Measurements from ENCODE around the gene PTPRG.

PTPRG gene

GRCh38 chr3:61929617-61930016 lies 368.2 kb downstream of the PTPRG start:
- no peak for DNase-seq (ENCODE audit: low spot score)

- DNase-seq (ENCODE audit: low spot score) = no peak
Measured at GRCh38 chr3:61932499-61932898, 371.1 kb downstream of the PTPRG start.

GRCh38 chr3:61933798-61934504 lies 372.6 kb downstream of the PTPRG start:
- DNase-seq (ENCODE audit: low spot score) = no peak

GRCh38 chr3:61934505-61934871 lies 373.1 kb downstream of the PTPRG start:
- DNase-seq (ENCODE audit: low spot score) = no peak

- DNase-seq (ENCODE audit: low spot score) = no peak
Measured at GRCh38 chr3:61935814-61936213, 374.4 kb downstream of the PTPRG start.

- peak; percentile 5 for DNase-seq (ENCODE audit: low spot score)
Measured at GRCh38 chr3:61936344-61936937, 375.1 kb downstream of the PTPRG start.

- no peak for DNase-seq (ENCODE audit: low spot score)
Measured at GRCh38 chr3:61937477-61937876, 376.1 kb downstream of the PTPRG start.

- no peak for DNase-seq (ENCODE audit: low spot score)
Measured at GRCh38 chr3:61938878-61939549, 377.6 kb downstream of the PTPRG start.

GRCh38 chr3:61940236-61940635 lies 378.9 kb downstream of the PTPRG start:
- DNase-seq (ENCODE audit: low spot score) = no peak

GRCh38 chr3:61943975-61944374 lies 382.6 kb downstream of the PTPRG start:
- DNase-seq (ENCODE audit: low spot score) = no peak

GRCh38 chr3:61944726-61945125 lies 383.4 kb downstream of the PTPRG start:
- no peak for DNase-seq (ENCODE audit: low spot score)

- no peak for DNase-seq (ENCODE audit: low spot score)
Measured at GRCh38 chr3:61945657-61946056, 384.3 kb downstream of the PTPRG start.

- no peak for DNase-seq (ENCODE audit: low spot score)
Measured at GRCh38 chr3:61946570-61947324, 385.4 kb downstream of the PTPRG start.

GRCh38 chr3:61947456-61947855 lies 386.1 kb downstream of the PTPRG start:
- DNase-seq (ENCODE audit: low spot score) = no peak

- no peak for DNase-seq (ENCODE audit: low spot score)
Measured at GRCh38 chr3:61948699-61949305, 387.4 kb downstream of the PTPRG start.

GRCh38 chr3:61954097-61954540 lies 392.7 kb downstream of the PTPRG start:
- no peak for DNase-seq (ENCODE audit: low spot score)

GRCh38 chr3:61955483-61955882 lies 394.1 kb downstream of the PTPRG start:
- DNase-seq (ENCODE audit: low spot score) = no peak

- no peak for DNase-seq (ENCODE audit: low spot score)
Measured at GRCh38 chr3:61956236-61956635, 394.9 kb downstream of the PTPRG start.

- no peak for DNase-seq (ENCODE audit: low spot score)
Measured at GRCh38 chr3:61957259-61957658, 395.9 kb downstream of the PTPRG start.

- DNase-seq (ENCODE audit: low spot score) = no peak
Measured at GRCh38 chr3:61960976-61961375, 399.6 kb downstream of the PTPRG start.

- no peak for DNase-seq (ENCODE audit: low spot score)
Measured at GRCh38 chr3:61961900-61962299, 400.5 kb downstream of the PTPRG start.

GRCh38 chr3:61964566-61964965 lies 403.2 kb downstream of the PTPRG start:
- no peak for DNase-seq (ENCODE audit: low spot score)

All from RKO (cell line).